HG03039 (cell line): Measurements from ENCODE around the gene LAMP5.

ENCODE experiments used
- ATAC-seq: cut with Tn5 transposase; IDR thresholded peaks from one replicate; pipeline ENCODE4 v1.9.1; 2021; ENCODE audit warnings: mild to moderate bottlenecking, moderate library complexity; ENCODE audit not compliant: unreplicated experiment

LAMP5 gene

GRCh38 chr20:9514461-9515213 lies at the start of gene LAMP5:
LAMP5 (plus strand) TSS chr20:9514590; CDS start chr20:9514853, 263 bp downstream.
- ATAC-seq, result no peak

GRCh38 chr20:9467995-9468394 lies 46.4 kb upstream of the LAMP5 start:
- no peak for ATAC-seq

- no peak for ATAC-seq
Measured at GRCh38 chr20:9474835-9475415, 39.5 kb upstream of the LAMP5 start.

GRCh38 chr20:9475456-9475855 lies 38.9 kb upstream of the LAMP5 start:
- no peak for ATAC-seq

GRCh38 chr20:9476174-9476573 lies 38.2 kb upstream of the LAMP5 start:
- ATAC-seq, result no peak

- ATAC-seq, result no peak
Measured at GRCh38 chr20:9476637-9477036, 37.8 kb upstream of the LAMP5 start.

GRCh38 chr20:9478771-9479170 lies 35.6 kb upstream of the LAMP5 start:
- no peak for ATAC-seq

GRCh38 chr20:9480066-9480465 lies 34.3 kb upstream of the LAMP5 start:
- no peak for ATAC-seq

- ATAC-seq, result no peak
Measured at GRCh38 chr20:9482180-9482579, 32.2 kb upstream of the LAMP5 start.

- no peak for ATAC-seq
Measured at GRCh38 chr20:9483131-9483530, 31.3 kb upstream of the LAMP5 start.

- no peak for ATAC-seq
Measured at GRCh38 chr20:9485614-9486340, 28.6 kb upstream of the LAMP5 start.

- no peak for ATAC-seq
Measured at GRCh38 chr20:9487231-9487630, 27.2 kb upstream of the LAMP5 start.

- no peak for ATAC-seq
Measured at GRCh38 chr20:9488063-9488462, 26.3 kb upstream of the LAMP5 start.

GRCh38 chr20:9490161-9490560 lies 24.2 kb upstream of the LAMP5 start:
- ATAC-seq, result no peak

GRCh38 chr20:9490631-9491030 lies 23.8 kb upstream of the LAMP5 start:
- no peak for ATAC-seq

GRCh38 chr20:9491324-9491723 lies 23.1 kb upstream of the LAMP5 start:
- no peak for ATAC-seq

- no peak for ATAC-seq
Measured at GRCh38 chr20:9492067-9492466, 22.3 kb upstream of the LAMP5 start.

- no peak for ATAC-seq
Measured at GRCh38 chr20:9493803-9494202, 20.6 kb upstream of the LAMP5 start.

- ATAC-seq, result no peak
Measured at GRCh38 chr20:9495701-9496100, 18.7 kb upstream of the LAMP5 start.

- no peak for ATAC-seq
Measured at GRCh38 chr20:9496155-9496554, 18.2 kb upstream of the LAMP5 start.

GRCh38 chr20:9498322-9498721 lies 16.1 kb upstream of the LAMP5 start:
- ATAC-seq, result no peak
